GM18867 (cell line): Measurements from ENCODE around the gene ARSB.

Experiments used
- ATAC-seq: cut with Tn5 transposase; IDR thresholded peaks from one replicate; pipeline ENCODE4 v1.9.1; 2021; ENCODE audit warnings: mild to moderate bottlenecking, moderate library complexity; ENCODE audit not compliant: unreplicated experiment

ARSB gene

GRCh38 chr5:78810098-78810920, 174.8 kb downstream of the ARSB start:
- no peak for ATAC-seq

DNA sequence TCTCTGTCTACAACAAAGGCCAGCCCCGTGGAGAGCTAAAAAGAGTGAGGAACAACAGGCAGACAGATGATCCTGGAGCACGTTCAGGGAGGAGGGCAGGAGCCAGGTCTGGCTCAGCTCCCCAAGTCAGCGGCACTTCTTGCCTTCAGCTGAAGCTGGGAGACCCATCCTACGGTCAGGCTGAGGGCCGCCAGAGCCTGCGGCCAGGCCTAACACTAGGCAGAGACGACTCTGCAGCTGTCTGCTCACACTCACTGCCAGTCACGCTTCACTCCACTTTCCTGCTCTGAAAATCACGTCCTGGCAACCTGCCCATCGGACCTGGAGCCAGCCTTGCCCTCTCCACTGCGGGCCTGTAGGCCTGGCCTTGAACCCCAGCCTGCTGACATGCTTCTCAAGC, 175.7 kb downstream of the ARSB start:
- no peak for ATAC-seq

- no peak for ATAC-seq
Observed at GRCh38 chr5:78808818-78809217, 176.3 kb downstream of the ARSB start.

- no peak for ATAC-seq
Observed at GRCh38 chr5:78808380-78808779, 176.7 kb downstream of the ARSB start.

DNA sequence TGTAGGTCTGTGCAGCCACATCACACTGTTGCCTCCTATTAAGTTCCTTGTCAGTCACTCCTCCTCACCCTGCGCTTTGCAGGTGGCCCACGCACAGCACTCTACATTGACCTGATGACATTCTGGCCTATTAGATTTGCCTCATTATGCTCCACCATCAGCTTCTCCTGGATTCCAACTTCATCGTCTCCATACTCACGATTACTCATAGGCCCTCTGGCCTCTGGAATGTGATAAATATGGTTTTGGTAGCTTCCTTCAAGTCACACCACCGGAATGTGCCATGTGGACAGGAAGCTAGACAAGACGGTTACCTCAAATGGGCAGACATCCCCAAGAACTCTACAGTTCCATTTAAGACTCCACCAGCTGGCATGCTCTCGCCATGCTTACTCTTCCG, 178.6 kb downstream of the ARSB start:
- no peak for ATAC-seq

GRCh38 chr5:78805474-78806124, 179.5 kb downstream of the ARSB start:
- no peak for ATAC-seq

- ATAC-seq = no peak
Observed at GRCh38 chr5:78804995-78805394, 180.1 kb downstream of the ARSB start.

DNA sequence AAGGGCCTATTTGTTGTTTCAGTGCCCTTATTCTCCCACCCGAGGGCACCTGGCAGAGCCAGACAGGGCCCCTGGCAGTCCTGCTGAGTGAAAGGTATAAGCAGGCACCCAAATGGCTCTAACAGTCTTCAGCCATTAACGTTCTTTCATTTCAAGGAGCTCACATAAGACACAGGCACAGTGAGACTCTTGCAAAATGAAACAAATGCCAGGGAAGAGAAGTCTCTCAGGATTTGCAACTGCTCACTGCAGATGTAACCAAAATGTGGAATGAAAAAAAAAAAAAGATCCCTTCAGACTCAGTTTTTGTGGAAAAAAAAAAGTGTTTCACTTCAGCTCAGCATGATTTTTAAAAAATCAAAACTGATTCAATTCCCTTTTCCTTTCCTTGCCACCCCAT, 181.2 kb downstream of the ARSB start:
- ATAC-seq = no peak

GRCh38 chr5:78803353-78803752, 181.8 kb downstream of the ARSB start:
- ATAC-seq = no peak

- ATAC-seq = no peak
Observed at GRCh38 chr5:78801413-78801812, 183.7 kb downstream of the ARSB start.

DNA sequence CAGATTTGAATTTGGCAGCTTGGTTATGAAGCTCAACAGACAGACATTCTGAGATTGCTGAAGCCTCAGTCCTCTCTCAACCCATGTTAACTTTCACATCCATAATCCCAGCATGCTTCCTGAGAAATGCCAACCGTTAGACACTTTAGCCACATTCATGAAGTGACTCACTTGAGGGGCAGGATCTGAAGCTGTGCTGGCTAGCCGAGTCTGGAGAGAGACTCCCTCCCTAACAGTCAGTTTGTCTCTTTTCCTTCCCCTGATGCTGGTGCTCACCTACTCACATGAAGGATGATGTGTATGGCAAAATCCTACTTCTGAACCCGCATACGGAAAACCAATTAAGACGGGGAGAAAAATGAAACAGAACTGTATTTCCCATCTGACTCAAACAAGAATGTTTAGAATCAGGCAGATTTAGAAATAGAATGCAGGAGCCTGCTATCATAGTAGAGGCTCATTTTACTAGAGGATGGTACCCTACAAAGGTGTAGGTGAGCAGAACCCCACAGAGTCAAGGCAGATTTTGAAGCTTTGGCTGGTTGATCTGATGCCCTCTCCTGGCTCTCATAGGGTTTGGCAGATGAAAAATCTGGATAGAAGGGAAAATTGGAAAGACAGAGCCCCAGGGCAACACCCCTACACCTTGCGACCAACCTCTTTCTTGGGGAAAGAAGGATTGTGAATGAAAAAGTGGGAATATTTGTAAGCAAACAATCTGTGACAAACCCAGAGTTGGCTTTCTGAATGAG, 185.7 kb downstream of the ARSB start:
- no peak for ATAC-seq

GRCh38 chr5:78798673-78799029, 186.5 kb downstream of the ARSB start:
- no peak for ATAC-seq

DNA sequence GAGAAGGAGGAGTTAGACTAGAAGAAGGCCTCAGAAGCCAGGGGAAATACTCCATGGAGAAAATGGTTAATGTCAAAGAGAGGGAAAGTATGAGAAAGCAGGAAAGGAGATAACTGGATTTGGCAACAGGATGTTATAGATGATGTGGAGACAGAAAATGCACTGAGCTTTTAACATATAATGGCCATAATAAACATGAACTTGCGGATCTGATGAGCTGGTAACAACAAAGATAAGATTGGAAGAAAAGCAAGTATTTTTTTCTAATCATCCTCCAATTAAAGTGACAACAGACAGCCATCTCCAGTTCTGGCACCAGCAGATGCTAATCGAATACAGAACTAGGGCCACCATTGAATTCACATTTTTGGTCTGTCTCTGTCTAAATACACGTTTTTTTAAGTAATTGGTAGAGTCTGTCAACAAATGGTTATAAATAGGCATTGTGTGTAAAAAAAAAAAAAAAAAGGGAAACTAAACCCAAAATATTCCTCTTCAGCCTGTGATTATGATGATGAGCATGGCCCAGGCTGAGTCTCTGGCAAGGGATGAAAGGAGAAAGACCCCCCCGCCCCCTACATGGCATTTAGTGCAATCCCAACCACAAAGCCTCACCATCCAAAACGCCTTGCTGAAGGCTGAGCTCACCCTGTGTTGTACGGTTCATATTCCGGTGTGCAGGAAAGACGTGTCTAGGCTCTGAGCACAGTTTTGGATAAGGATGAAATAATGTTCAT, 187.0 kb downstream of the ARSB start:
- no peak for ATAC-seq

DNA sequence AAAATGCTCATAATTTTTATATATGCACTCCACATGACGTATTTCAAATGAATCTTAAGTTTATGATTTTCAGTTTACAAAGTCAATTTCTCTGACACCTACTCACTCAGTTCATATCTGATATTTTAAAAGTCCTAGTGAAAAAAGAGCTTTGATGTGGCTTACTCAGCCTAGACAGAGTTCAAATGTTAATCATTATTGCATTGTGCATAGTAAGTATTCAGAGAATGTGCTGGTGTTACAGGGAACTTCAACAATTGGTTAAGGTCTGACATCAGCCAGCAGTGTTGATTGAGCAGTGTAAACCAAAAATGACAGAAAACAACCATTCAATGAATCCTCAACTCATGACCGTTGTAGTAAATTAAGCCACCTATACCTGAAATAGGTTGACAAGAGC, 189.4 kb downstream of the ARSB start:
- ATAC-seq = no peak

- no peak for ATAC-seq
Observed at GRCh38 chr5:78794693-78795215, 190.4 kb downstream of the ARSB start.

DNA sequence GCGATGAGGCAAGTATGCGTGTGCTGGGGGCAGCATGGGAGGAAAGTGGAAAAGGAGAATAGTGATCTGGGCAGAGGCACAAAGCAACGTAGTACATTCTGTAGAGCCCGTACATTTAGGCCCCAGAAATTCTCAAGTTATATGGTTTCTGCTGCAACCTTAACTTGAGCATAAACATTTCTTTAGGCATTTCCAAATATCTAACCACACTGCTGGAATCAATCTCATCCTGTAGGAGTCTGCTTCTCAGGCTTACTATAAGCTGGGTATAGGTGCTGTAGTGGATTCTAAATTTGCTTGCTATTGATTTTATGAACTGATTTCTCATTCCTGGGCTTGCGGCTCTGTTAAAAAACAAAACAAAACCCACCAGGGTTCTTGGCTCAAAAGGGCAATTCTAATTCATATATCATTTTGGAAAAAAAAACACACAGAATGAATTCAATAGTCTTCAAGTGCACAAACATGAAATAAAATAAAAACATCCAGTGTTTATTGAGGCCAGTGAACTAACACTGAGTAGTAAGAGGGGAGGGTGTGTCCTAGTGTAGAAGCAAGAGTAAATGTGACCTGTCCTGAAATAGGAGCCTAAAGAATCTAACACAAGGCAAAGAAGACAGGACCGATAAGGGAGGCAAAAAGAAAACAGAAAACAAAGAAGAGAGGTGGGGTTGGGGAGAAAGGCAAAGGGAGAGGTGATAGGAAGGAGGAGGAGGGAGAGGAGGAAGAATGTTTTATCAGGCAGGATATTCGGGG, 191.0 kb downstream of the ARSB start:
- no peak for ATAC-seq

GRCh38 chr5:78792345-78793055, 192.6 kb downstream of the ARSB start:
- ATAC-seq = peak; percentile 79

DNA sequence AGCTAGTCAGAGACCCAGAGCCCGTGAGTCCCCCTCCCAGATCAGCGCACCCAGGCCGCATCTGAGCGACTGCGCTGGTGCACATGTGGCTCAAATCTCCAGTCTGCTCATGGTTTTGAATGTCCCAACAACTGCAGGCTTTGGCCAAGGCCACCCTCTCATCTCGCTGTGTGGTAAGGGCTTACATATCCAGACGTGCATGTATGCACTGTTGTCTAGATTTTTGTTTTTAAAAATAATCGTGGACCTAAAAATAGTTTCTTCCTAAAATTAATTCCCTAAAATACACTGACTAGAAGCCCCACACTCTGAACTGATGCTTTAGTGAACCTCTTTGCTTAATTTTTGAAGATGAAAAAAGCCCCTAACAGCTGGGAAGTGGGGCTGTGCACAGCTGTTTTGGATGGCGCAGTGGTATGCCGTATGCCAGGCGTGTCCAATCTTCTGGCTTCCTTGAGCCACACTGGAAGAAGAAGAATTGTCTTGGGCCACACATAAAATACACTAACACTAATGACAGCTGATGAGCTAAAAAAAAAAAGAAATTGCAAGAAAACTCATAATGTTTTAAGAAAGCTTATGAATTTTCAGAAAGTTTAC, 193.5 kb downstream of the ARSB start:
- no peak for ATAC-seq

DNA sequence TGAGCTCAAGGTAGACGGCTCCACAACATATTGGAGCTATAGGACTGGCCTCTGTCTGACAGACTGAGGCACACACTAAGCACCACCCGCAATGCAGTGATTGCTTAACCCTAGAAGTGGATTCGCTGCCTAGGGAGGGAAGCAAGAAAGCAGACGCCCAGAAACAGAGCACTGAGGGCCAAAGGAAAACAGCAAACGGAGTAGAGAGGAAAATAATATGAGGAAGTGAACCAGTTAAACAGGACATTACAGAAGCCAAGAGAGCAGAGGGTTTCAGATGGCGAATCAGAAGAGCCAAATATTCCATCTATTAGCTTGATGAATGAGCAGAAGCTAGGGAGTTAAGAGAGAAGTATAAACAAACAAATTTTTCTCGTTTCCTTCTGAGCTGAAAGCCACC, 197.3 kb downstream of the ARSB start:
- no peak for ATAC-seq
